NCI-H1436 (cell line): ENCODE data around the gene PDE6H.

Source experiments
- DNase-seq: peaks from one replicate; lab custom pipeline; 2025; lab: John Stamatoyannopoulos, UW

The PDE6H gene

GRCh38 chr12:15004421-15004820 lies 31.6 kb downstream of the PDE6H start:
- DNase-seq = no peak

- no peak for DNase-seq
Measured at GRCh38 chr12:15005064-15005463, 32.2 kb downstream of the PDE6H start.

- no peak for DNase-seq
Measured at GRCh38 chr12:15007551-15007950, 34.7 kb downstream of the PDE6H start.

- no peak for DNase-seq
Measured at GRCh38 chr12:15011162-15011561, 38.3 kb downstream of the PDE6H start.

GRCh38 chr12:15013634-15014179 lies 40.9 kb downstream of the PDE6H start:
- DNase-seq = no peak

GRCh38 chr12:15014708-15015107 lies 41.9 kb downstream of the PDE6H start:
- DNase-seq = no peak

GRCh38 chr12:15015121-15015520 lies 42.3 kb downstream of the PDE6H start:
- DNase-seq = no peak

GRCh38 chr12:15020156-15020555 lies 47.3 kb downstream of the PDE6H start:
- no peak for DNase-seq
